Activated T-cell treated with anti-CD3 and anti-CD28 coated beads for 24 hours (primary cell): ENCODE results near the gene MB21D2.
"Not testable (repeated sequence)": the region's sequence is repeated elsewhere in the genome, so short reads cannot be mapped to it uniquely, and the experiment has no call there.

Source experiments
- DNase-seq: peaks from one replicate; pipeline ENCODE4 v3.0.0-alpha.2; 2020; ENCODE audit warnings: low read depth

The MB21D2 gene

GRCh38 chr3:192858849-192859585, 58.6 kb downstream of the MB21D2 start:
- DNase-seq = no peak

GRCh38 chr3:192857260-192857661, 60.4 kb downstream of the MB21D2 start:
- DNase-seq = no peak

GRCh38 chr3:192855434-192855833, 62.2 kb downstream of the MB21D2 start:
- DNase-seq = no peak

GRCh38 chr3:192851821-192852372, 65.8 kb downstream of the MB21D2 start:
- no peak for DNase-seq

GRCh38 chr3:192850451-192850981, 67.1 kb downstream of the MB21D2 start:
- peak; percentile 36 for DNase-seq

GRCh38 chr3:192849821-192850220, 67.8 kb downstream of the MB21D2 start:
- not testable (repeated sequence) for DNase-seq

GRCh38 chr3:192848371-192849233, 69.1 kb downstream of the MB21D2 start:
- no peak for DNase-seq

- DNase-seq = no peak
Measured at GRCh38 chr3:192847941-192848340, 69.7 kb downstream of the MB21D2 start.

- DNase-seq = no peak
Measured at GRCh38 chr3:192845526-192845855, 72.2 kb downstream of the MB21D2 start.

GRCh38 chr3:192844836-192845525, 72.7 kb downstream of the MB21D2 start:
- DNase-seq = no peak

GRCh38 chr3:192844486-192844765, 73.2 kb downstream of the MB21D2 start:
- no peak for DNase-seq

GRCh38 chr3:192843723-192844485, 73.8 kb downstream of the MB21D2 start:
- no peak for DNase-seq

- DNase-seq = no peak
Measured at GRCh38 chr3:192843119-192843518, 74.5 kb downstream of the MB21D2 start.

GRCh38 chr3:192842711-192843110, 74.9 kb downstream of the MB21D2 start:
- DNase-seq = no peak

- no peak for DNase-seq
Measured at GRCh38 chr3:192842138-192842537, 75.5 kb downstream of the MB21D2 start.

- DNase-seq = no peak
Measured at GRCh38 chr3:192841428-192841827, 76.2 kb downstream of the MB21D2 start.

- DNase-seq = no peak
Measured at GRCh38 chr3:192840143-192840836, 77.4 kb downstream of the MB21D2 start.

- no peak for DNase-seq
Measured at GRCh38 chr3:192835818-192836815, 81.5 kb downstream of the MB21D2 start.

- no peak for DNase-seq
Measured at GRCh38 chr3:192834428-192834827, 83.2 kb downstream of the MB21D2 start.
